Stimulated activated CD8-positive, alpha-beta memory T cell treated with anti-CD3 and anti-CD28 coated beads, Interleukin-7, amount 100 ng/mL, for 4 hours (primary cell): ENCODE measurements around the gene TRAPPC2L.
"Not testable (repeated sequence)": the region's sequence is repeated elsewhere in the genome, so short reads cannot be mapped to it uniquely, and the experiment has no call there.

Experiments
- DNase-seq, 2 donors: peaks; one replicate each; pipeline ENCODE4 v3.0.0-alpha.2; 2020; ENCODE audit warnings: low read depth in 2 of 2

The TRAPPC2L gene

GRCh38 chr16:88877564-88878289, 20.8 kb downstream of the TRAPPC2L start:
- no peak for DNase-seq

GRCh38 chr16:88878356-88878755, 21.4 kb downstream of the TRAPPC2L start:
- DNase-seq, result no peak

GRCh38 chr16:88878967-88879787, 22.2 kb downstream of the TRAPPC2L start:
- no peak for DNase-seq

- no peak for DNase-seq
Observed at GRCh38 chr16:88879788-88880055, 22.8 kb downstream of the TRAPPC2L start.

- DNase-seq, result no peak
Observed at GRCh38 chr16:88880226-88881006, 23.5 kb downstream of the TRAPPC2L start.

DNA sequence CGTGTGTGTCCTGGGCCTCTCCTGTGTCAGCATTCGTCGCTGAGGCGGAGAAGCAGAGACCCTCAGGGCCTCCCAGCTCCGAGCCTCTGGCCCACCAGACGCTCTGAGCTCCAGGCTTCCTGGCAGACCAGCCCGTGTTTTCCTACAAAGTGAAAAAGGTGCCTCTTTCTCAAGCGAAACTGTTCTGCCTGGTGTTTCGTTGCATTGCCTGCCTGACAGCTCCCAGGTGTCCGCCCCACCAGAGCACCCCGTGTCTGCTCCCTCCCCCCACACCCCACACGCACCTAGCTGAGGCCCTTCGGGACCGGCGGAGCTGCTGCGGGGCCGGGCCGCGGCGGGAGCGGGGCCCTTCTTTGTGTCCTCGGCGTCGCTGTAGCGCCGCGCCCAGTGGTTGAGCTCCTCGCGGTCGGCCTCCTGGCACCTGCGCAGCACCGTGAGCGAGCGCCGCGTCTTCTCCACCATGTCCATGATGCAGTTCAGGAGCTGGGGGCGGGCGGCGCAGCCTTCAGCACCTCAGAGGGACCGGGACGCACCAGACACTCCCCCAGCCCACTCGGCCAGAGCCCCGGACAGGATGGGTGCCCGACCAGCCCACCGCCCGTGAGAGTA, 24.2 kb downstream of the TRAPPC2L start:
- DNase-seq, result no peak

- no peak for DNase-seq
Observed at GRCh38 chr16:88881675-88882357, 24.9 kb downstream of the TRAPPC2L start.

DNA sequence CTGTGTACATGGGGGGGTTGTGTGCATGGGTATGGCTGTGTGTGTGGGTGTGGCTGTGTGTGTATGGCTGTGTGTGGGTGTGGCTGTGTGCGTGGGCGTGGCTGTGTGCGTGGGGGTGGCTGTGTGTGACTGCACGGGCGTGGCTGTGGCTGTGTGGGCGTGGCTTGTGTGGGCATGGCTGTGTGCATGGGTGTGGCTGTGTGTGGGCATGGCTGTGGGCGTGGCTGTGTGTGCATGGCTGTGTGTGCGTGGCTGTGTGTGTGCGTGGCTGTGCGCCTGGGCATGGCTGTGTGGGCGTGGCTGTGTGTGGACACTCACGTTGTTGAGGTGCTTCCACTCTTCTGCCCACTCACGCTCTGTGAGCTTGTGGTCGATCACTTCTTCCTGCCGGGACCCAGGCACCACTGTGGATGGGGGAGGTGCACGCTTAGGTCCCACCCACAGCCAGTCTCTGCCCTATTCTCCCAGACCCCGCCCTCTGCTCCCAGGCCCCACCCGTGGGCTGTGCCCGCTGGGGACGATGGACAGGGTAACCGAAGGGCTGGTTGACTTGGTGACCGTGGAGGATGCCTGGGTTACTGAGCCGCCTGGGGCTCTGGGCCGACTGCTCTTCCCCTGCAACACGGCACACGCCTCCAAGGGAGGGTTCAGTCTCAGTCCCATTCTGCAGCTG, 25.6 kb downstream of the TRAPPC2L start:
- peak in 1 of 2 donors; percentile 1 for DNase-seq

GRCh38 chr16:88883117-88883895, 26.4 kb downstream of the TRAPPC2L start:
- DNase-seq, result no peak

GRCh38 chr16:88883946-88884345, 27.0 kb downstream of the TRAPPC2L start:
- no peak for DNase-seq

DNA sequence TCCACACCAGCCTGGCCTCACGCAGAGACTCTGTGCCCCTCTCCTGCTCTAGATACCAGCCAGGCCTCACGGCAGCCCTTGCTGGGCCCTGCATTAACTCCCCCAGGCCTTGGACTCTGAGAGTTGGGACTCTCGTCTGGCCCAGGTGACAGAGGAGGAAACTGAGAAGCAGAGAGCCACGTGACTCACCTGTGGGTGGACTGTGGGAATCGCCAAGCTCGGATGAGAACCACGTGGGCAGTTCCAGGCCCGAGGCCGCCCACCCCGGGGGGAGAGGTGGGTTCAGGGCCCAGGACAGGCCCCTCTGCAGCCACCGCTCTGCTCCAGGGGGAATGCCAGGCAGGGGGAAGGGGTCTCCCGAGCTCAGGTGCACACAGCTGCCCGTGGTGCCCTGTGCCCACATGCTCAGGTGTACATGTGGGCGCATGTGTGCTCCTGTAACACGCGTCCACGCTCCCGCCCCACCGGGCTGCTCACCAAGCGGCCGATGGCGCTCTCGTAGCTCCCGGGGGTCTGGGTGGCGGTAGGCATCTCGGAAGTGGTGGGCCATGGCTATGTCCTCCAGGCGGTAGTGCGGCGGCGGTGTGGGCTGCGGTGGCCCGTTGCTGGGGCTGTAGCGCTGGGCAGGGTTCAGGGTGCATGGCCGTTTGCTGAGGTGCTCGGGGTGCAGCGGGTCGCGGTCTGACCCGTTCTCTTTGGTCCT, 27.8 kb downstream of the TRAPPC2L start:
- DNase-seq, result no peak

GRCh38 chr16:88885693-88886280, 28.9 kb downstream of the TRAPPC2L start:
- no peak for DNase-seq

DNA sequence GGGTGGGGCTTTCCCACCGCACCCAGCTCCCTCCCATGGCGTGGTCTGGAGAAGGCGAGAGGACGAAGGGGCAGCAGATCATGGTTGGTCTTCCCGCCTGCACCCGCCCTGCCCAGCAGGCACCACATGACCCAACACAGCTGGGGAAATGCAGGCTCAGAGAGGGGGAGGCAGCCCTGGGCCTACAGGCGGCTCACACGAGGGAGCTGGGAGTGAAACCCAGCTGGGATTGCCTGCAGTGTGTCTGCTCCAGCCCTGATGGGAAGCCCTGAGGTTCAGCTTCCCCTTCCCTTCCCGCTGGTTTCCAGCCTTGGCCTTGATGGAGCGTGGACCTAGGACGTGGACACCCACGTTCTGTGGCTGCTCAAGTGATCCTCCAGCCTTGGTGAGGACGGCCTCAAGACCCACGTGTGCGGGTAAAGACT, 29.5 kb downstream of the TRAPPC2L start:
- no peak for DNase-seq

DNA sequence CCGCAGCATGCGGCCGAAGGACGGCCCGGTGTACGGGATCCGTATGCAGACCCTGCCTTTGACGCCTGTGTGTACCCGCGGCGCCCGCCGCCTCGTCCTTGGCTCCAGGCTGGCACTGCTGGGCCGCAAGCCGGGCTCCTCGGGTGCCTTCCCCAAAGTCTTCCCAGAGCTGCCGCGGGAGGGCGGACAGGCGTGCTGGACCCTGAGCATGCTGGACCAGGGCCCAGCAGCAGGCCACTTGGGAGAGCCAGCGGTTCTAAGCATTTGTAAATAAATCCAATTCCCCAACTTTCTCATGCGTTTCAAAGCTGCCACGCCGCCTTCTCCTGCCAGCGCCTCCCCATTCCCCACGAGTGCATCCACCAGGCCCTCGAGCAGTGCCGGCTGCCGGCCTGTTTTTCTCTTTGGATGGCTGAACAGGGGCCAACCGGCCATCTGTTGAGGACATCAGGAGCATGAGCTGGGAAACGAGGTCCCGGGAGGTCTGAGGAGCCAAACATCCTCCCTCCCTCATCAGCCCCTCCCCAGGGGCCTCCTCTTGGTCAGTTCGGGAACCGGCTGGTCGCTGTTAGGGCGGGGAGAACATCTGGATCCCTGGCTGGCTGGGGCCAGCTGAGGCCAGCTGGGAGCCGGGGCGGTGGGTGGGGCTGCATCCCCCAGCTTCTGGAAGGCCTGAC, 30.1 kb downstream of the TRAPPC2L start:
- DNase-seq, result no peak

DNA sequence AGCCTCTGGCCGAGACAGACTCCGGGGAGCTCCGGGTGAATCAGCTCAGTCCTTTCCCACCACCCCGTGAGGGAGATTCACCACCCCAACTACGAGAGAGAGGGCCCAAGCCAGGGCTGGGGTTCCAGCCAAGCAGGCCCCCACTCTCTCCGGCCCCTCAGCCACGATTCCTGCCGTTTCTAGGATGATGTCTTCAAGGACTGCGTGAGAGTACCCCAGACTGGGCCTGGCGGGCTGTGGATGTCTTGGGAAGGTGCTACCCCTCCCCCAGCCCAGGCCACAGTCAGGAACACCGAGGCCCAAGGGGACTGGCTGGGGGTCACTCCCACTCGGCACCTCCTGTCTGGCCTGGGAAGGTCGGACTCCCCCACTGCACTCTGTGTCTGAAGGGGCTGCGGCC, 31.1 kb downstream of the TRAPPC2L start:
- no peak for DNase-seq

GRCh38 chr16:88888461-88889387, 31.8 kb downstream of the TRAPPC2L start:
- DNase-seq, result no peak

GRCh38 chr16:88889702-88890352, 32.9 kb downstream of the TRAPPC2L start:
- DNase-seq, result not testable (repeated sequence)
